Common myeloid progenitor, CD34-positive (primary cell): Measurements from ENCODE around the gene PLCH1.

ENCODE experiments used
- CTCF ChIA-PET: fragments of 350-600 bp; sonication (Branson Sonifier 250); formaldehyde crosslinking; loops from one replicate; lab custom pipeline; 2021; ENCODE audit warnings: antibody characterized with exemption; lab: Charles Lee
- POLR2A ChIA-PET: fragments of 350-600 bp; sonication (Branson Sonifier 250); formaldehyde crosslinking; loops from one replicate; lab custom pipeline; 2021; ENCODE audit warnings: antibody characterized with exemption; lab: Charles Lee
- DNase-seq, 3 donors: peaks; one replicate each; pipeline versions ENCODE4 v3.0.0 to v3.0.0-alpha.2; 2013
- H3K27ac ChIP-seq, 2 experiments: 1 replicate in 1 of 2; 2 replicates in 1 of 2; pipeline ENCODE4 v1.7.0; 2013; ENCODE audit warnings: inconsistent platforms in 2 of 2, low read length in 2 of 2, mild to moderate bottlenecking in 2 of 2, low read depth in 1 of 2, moderate library complexity in 1 of 2; ENCODE audit not compliant: severe bottlenecking in 2 of 2, insufficient read depth in 1 of 2, poor library complexity in 1 of 2
- H3K27me3 ChIP-seq, 5 experiments: replicated peaks in 2 of 5; 1 replicate in 3 of 5; 2 replicates in 2 of 5; pipeline versions ENCODE4 v1.6.1 to v1.7.0; 2013; ENCODE audit warnings: low read length in 4 of 5, mild to moderate bottlenecking in 2 of 5, moderate library complexity in 2 of 5, inconsistent platforms in 1 of 5; ENCODE audit not compliant: insufficient read depth in 5 of 5, control insufficient read depth in 4 of 5
- H3K36me3 ChIP-seq, 4 experiments: 1 replicate in 2 of 4; 2 replicates in 2 of 4; pipeline versions ENCODE4 v1.6.1 to v1.7.0; 2013; ENCODE audit warnings: low read length in 3 of 4, control low read depth in 1 of 4, mild to moderate bottlenecking in 1 of 4; ENCODE audit not compliant: control insufficient read depth in 4 of 4, insufficient read depth in 4 of 4
- H3K4me1 ChIP-seq, 4 experiments: 1 replicate in 3 of 4; 2 replicates in 1 of 4; pipeline versions ENCODE4 v1.6.1 to v1.7.1; 2013; ENCODE audit warnings: low read length in 3 of 4, mild to moderate bottlenecking in 3 of 4, control low read depth in 1 of 4, inconsistent platforms in 1 of 4, moderate library complexity in 1 of 4; ENCODE audit not compliant: control insufficient read depth in 4 of 4, insufficient read depth in 4 of 4; ENCODE audit errors: control extremely low read depth in 1 of 4
- H3K4me3 ChIP-seq, 7 experiments: 1 replicate in 4 of 7; 2 replicates in 3 of 7; pipeline versions ENCODE4 v1.5.1 to v1.7.0; 2013; ENCODE audit warnings: mild to moderate bottlenecking in 7 of 7, low read length in 6 of 7, moderate library complexity in 6 of 7, inconsistent platforms in 2 of 7, low read depth in 2 of 7, control low read depth in 1 of 7; ENCODE audit not compliant: insufficient read depth in 4 of 7, control insufficient read depth in 1 of 7; ENCODE audit errors: extremely low read depth in 1 of 7
- H3K9me3 ChIP-seq, 5 experiments: 1 replicate in 4 of 5; 2 replicates in 1 of 5; pipeline versions ENCODE4 v1.6.1 to v1.7.1; 2013; ENCODE audit warnings: low read length in 4 of 5, mild to moderate bottlenecking in 2 of 5, inconsistent platforms in 1 of 5, low read depth in 1 of 5, moderate library complexity in 1 of 5; ENCODE audit not compliant: control insufficient read depth in 4 of 5, insufficient read depth in 2 of 5; ENCODE audit errors: control extremely low read depth in 1 of 5
- WGBS: methylation state at CpG from one replicate; pipeline ENCODE4 v1.1.5; 2013; ENCODE audit not compliant: insufficient coverage; 5-methylcytosine and 5-hydroxymethylcytosine counted together

Gene PLCH1

GRCh38 chr3:155528579-155528978, 216.3 kb downstream of the PLCH1 start:
- Histone ChIP-seq H3K9me3 (peaks cover 0 to 17% (median 7%) of the 10 kb centered on the region in 5 experiments), H3K4me3 (no peak overlapping the region), H3K4me1 (no peaks in the 10 kb centered on the region), H3K27ac (no peak overlapping the region), H3K27me3 (no peaks in the 10 kb centered on the region), H3K36me3 (peaks cover 0 to 7% (median 3%) of the 10 kb centered on the region in 4 experiments)
- DNase-seq = no peak
- CTCF ChIA-PET = interaction anchor here (0.6 to 2.0 kb wide), 2 partner anchors 173 to 176 kb away, joined by 4 read pairs; no protein-coding TSS in a partner anchor
- POLR2A ChIA-PET = no interaction called here

GRCh38 chr3:155525324-155525833, 219.5 kb downstream of the PLCH1 start:
- ChIA-PET POLR2A (no interaction called here), CTCF (no interaction called here)
- Histone ChIP-seq H3K27ac (no peak overlapping the region), H3K9me3 (peaks cover 0 to 2% (median 0%) of the 10 kb centered on the region in 5 experiments), H3K27me3 (no peaks in the 10 kb centered on the region), H3K36me3 (peaks cover 0 to 11% (median under 1%) of the 10 kb centered on the region in 4 experiments), H3K4me3 (no peak overlapping the region), H3K4me1 (no peaks in the 10 kb centered on the region)
- 100% methylated on average over 4 of the region's 5 CpGs for WGBS
- DNase-seq = no peak

GRCh38 chr3:155520463-155520862, 224.4 kb downstream of the PLCH1 start:
- H3K27ac ChIP-seq = no peak overlapping the region
- H3K36me3 ChIP-seq = peaks cover 0 to 13% (median under 1%) of the 10 kb centered on the region in 4 experiments
- CTCF ChIA-PET = no interaction called here
- no peaks in the 10 kb centered on the region for H3K27me3 ChIP-seq
- H3K4me1 ChIP-seq = no peaks in the 10 kb centered on the region
- no peak for DNase-seq
- H3K4me3 ChIP-seq = no peak overlapping the region
- WGBS = 100% methylated on average over 1 of the region's 2 CpGs
- peaks cover 0 to 2% (median 0%) of the 10 kb centered on the region in 5 experiments for H3K9me3 ChIP-seq
- POLR2A ChIA-PET = no interaction called here

- Histone ChIP-seq H3K4me1 (no peaks in the 10 kb centered on the region), H3K9me3 (no peaks in the 10 kb centered on the region), H3K27me3 (no peaks in the 10 kb centered on the region), H3K27ac (no peak overlapping the region), H3K4me3 (no peak overlapping the region), H3K36me3 (peaks cover 0 to 13% (median under 1%) of the 10 kb centered on the region in 4 experiments)
- DNase-seq = no peak
- CTCF ChIA-PET = interaction anchor here (1.7 kb wide), 1 partner anchor 183 kb away, joined by 4 read pairs; no protein-coding TSS in a partner anchor
- WGBS = no CpG with 5 or more reads among the region's 3 CpGs
- POLR2A ChIA-PET = no interaction called here
These were observed 225.8 kb downstream of the PLCH1 start for GRCh38 chr3:155519078-155519477.

- Histone ChIP-seq H3K27ac (no peak overlapping the region), H3K4me3 (no peak overlapping the region), H3K4me1 (no peaks in the 10 kb centered on the region), H3K9me3 (no peaks in the 10 kb centered on the region), H3K36me3 (peaks cover 0 to 12% (median 2%) of the 10 kb centered on the region in 4 experiments), H3K27me3 (no peaks in the 10 kb centered on the region)
- ChIA-PET CTCF (interaction anchor here (0.9 kb wide), 1 partner anchor 166 kb away, joined by 4 read pairs; no protein-coding TSS in a partner anchor), POLR2A (no interaction called here)
- WGBS = no CpG with 5 or more reads among the region's 1 CpG
- DNase-seq = no peak
These were observed 227.0 kb downstream of the PLCH1 start for GRCh38 chr3:155517903-155518302.

- no peak for DNase-seq
- WGBS = 77% methylated on average over 2 of the region's 2 CpGs
- CTCF ChIA-PET = no interaction called here
- no peaks in the 10 kb centered on the region for H3K4me1 ChIP-seq
- POLR2A ChIA-PET = no interaction called here
- H3K27ac ChIP-seq = no peak overlapping the region
- H3K4me3 ChIP-seq = no peak overlapping the region
- peaks cover 0 to 18% (median 6%) of the 10 kb centered on the region in 4 experiments for H3K36me3 ChIP-seq
- H3K9me3 ChIP-seq = peaks cover 0 to 6% (median 0%) of the 10 kb centered on the region in 5 experiments
- no peaks in the 10 kb centered on the region for H3K27me3 ChIP-seq
These were observed 228.4 kb downstream of the PLCH1 start for GRCh38 chr3:155516439-155516838.

- no peak for DNase-seq
- Histone ChIP-seq H3K4me1 (no peaks in the 10 kb centered on the region), H3K36me3 (peaks cover 0 to 18% (median 6%) of the 10 kb centered on the region in 4 experiments), H3K27ac (no peak overlapping the region), H3K9me3 (peaks cover 0 to 6% (median 0%) of the 10 kb centered on the region in 5 experiments), H3K4me3 (no peak overlapping the region), H3K27me3 (no peaks in the 10 kb centered on the region)
- CTCF ChIA-PET = no interaction called here
- WGBS = 96% methylated on average over 3 of the region's 5 CpGs
- POLR2A ChIA-PET = no interaction called here
These were observed 232.0 kb downstream of the PLCH1 start for GRCh38 chr3:155512867-155513261.
